HG03432 (cell line): ENCODE results near the gene CRABP2.

ENCODE experiments used
- ATAC-seq: cut with Tn5 transposase; IDR thresholded peaks from one replicate; pipeline ENCODE4 v1.9.1; 2021; ENCODE audit warnings: mild to moderate bottlenecking, moderate library complexity; ENCODE audit not compliant: unreplicated experiment

CRABP2 gene

GRCh38 chr1:156709757-156710489 lies 4.5 kb upstream of the CRABP2 start:
- no peak for ATAC-seq

DNA sequence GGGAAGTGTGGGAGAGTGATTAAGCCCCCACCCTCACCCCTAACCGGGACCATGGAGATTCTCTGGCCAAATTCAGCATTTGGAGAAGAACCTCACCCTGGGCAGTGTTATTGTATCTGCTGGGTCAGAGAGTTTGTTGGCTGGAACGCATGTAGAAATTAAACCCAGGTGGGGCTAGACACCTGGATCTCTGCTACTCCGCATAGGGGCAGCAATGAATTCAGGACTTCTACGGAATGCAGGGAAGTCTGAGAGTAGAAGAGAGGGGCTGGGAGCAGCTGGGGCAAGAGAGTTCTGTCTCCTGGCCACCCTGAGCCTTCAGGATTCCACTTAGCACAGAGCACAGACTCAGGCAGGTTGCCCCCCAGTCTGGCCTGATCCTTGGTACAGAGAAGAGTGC lies 3.6 kb upstream of the CRABP2 start:
- no peak for ATAC-seq

GRCh38 chr1:156708218-156708661 lies 2.9 kb upstream of the CRABP2 start:
- no peak for ATAC-seq

DNA sequence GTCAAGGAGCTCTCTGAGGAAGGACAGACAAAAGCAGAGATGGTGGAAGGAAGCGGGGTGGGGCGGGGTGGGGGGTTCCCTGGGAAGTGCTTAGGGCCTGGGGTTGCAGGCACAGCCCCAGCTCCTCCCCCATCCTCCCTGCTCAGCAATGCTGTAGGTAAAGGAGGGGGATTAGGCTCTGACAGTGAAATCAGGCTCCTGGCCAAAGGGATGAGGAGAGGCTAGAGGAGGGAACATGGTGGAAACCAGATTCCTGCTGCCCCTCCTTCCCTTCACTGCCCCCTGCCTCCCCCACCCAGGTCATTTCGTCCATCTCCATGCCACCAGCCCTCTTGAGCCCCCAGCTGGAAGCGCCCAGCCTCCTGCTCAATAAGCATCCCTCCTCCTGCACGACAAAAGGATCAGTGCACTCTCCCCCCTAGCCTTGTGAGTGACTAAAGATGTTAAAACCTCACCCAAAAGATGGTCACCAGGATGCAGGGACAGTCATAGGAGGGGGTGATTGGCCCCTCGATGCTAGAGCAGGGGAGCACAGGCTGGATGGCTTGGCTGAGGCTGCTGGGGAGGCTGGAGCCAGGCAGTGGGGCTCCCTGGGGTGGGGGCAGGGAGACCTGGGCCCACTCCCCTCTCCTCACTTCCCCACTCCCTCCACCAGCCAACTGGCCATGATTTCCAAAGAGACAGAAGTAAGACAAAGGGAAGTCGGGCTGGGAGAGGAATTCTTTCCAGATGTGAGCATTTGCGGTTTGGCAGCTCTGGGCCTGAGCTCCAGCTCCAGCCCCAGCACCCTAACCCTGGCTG lies 2.2 kb upstream of the CRABP2 start:
- ATAC-seq = no peak

- no peak for ATAC-seq
Measured at GRCh38 chr1:156706657-156707416, 1.5 kb upstream of the CRABP2 start.

DNA sequence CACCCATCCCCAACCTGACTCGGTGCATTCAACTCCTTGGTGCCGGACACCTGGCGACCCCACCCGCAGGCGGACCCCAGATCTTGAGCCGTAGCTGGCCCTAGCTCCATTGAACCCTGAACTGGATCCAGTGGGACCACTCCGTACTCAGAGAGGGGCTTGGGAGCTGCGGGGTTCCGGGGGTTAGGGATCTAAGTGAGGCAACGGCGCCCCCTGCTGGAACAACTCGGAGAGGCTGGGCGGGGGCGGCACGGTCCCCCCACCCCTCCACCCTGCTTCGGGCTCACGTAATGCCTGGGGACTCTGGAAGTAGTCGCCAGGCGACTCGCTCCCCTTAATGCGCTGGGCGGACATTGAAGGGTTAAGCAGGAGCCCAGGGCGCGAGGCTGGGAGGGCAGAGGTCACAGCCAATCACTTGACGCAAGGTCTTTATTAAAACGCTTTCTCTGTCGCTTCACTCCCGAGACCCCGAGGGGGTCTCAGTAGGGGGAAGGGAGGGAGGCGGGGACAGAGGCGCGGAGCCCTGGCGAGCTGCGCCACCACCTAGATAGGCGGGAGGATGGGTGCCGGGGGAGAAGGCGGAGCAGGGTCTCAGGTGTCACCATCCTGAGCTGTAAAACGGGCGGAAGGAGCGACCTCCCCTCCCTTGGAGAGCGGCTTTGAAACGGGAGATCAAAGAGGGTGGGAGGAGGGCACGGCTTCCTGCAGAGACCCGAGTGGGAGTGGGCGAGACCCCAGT lies 704 bp upstream of the CRABP2 start:
- ATAC-seq = no peak

DNA sequence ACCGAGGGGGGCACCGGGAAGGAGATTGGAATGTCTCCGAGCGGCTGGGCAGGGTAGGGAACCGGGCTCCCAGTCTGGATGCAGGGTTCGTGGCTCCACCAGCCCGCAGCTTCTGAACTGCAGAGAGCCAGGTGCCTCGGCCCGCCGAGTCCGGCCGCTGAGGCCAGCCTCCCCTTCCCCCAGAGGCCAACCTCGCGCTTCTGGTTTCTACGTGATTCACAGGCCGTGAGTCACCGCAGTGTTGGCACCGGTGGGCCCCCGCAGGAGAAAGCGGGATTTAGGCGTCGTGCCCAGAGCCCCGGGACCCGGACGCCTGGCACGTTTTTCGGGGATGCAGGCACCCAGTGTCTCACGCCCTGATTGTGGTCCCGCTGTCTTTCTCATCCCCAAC lies 458 bp downstream of the CRABP2 start:
- no peak for ATAC-seq

GRCh38 chr1:156704166-156704711 lies 1.1 kb downstream of the CRABP2 start:
- no peak for ATAC-seq

- no peak for ATAC-seq
Measured at GRCh38 chr1:156703741-156704140, 1.6 kb downstream of the CRABP2 start.

GRCh38 chr1:156703336-156703735 lies 2.0 kb downstream of the CRABP2 start:
- ATAC-seq = no peak

DNA sequence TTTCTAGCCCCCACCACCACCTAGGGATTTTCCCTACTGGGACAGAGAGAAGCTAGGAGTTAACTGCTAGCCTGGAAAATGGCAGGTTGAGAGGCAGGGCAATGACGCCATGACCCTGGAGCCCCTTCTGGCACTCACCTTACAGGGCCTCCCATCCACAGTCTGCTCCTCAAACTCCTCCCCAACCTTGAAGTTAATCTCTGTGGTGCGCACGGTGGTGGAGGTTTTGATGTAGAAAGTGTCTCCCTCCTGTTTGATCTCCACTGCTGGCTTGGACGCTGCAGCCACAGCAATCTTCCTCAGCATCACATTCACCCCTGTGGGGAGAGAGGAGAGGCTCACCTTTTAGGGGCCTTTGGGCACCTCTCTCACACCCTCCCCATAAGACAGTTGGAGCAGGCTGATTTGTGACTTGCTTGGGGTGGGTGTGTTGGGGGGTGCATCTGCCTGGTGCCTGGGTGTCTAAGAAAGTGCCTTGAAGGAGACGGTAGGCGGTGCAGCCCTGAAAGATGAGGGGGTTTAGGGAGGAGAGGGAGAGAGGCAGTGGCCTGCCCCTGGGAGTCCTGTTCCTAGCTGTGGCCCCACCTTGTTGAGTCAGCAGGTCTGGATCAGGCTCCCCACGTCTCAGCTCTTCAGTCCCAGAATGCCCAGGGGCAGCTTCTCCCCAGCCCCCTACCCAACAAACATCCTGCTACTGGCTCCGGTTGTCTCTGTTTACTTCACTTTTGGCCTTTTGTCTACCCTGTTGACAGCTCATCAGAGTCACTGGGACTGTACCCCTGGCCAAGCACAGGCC lies 4.4 kb downstream of the CRABP2 start:
- no peak for ATAC-seq

GRCh38 chr1:156698995-156699394 lies 6.4 kb downstream of the CRABP2 start:
- ATAC-seq = no peak

GRCh38 chr1:156697481-156697880 lies 7.9 kb downstream of the CRABP2 start:
- no peak for ATAC-seq

DNA sequence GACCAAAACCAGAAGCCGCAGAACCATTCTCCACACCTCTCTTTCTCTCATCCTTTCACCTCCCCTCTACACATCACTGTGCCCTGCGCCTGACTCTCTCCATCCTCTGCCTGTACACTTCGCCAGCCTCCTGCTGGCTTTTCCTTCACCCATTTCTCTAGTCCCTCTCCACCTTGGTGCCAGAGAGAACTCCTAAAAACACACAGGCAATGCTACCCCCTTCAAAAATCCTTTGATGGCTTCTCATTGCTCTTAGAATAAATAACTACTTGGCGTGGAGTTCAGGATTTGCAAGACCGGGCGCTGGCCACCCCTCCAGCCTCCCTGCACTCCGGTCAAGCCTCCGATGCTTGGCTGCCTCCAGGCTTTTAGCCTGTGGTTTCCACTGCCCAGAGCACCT lies 8.6 kb downstream of the CRABP2 start:
- ATAC-seq = no peak

- no peak for ATAC-seq
Measured at GRCh38 chr1:156694690-156694962, 10.8 kb downstream of the CRABP2 start.

- ATAC-seq = no peak
Measured at GRCh38 chr1:156693848-156694689, 11.3 kb downstream of the CRABP2 start.

GRCh38 chr1:156692925-156693847 lies 12.2 kb downstream of the CRABP2 start:
- no peak for ATAC-seq

- ATAC-seq = no peak
Measured at GRCh38 chr1:156692441-156692924, 12.9 kb downstream of the CRABP2 start.
